Endometrium (tissue), 2 donors: ENCODE data around the gene RRAD.
"Not testable (repeated sequence)": the region's sequence is repeated elsewhere in the genome, so short reads cannot be mapped to it uniquely, and the experiment has no call there.

ENCODE experiments used
- FAIRE-seq: peaks from 2 replicates; lab custom pipeline; 2012; peaks lifted over from hg19 to GRCh38; lab: Jason Lieb, UNC
- donor health status: control.
- donor health status: control.

RRAD gene

GRCh38 chr16:66925322-66925840, at the start of gene RRAD:
Gene RRAD, minus strand, starts transcription at chr16:66925535. Its CDS starts 356 bp downstream, at chr16:66925179.
- no peak for FAIRE-seq

- not testable (repeated sequence) for FAIRE-seq
These were observed 49.6 kb upstream of the RRAD start for GRCh38 chr16:66974932-66975246.

GRCh38 chr16:66974156-66974931, 49.0 kb upstream of the RRAD start:
- not testable (repeated sequence) for FAIRE-seq

GRCh38 chr16:66973716-66974115, 48.4 kb upstream of the RRAD start:
- FAIRE-seq = no peak

GRCh38 chr16:66972983-66973382, 47.6 kb upstream of the RRAD start:
- no peak for FAIRE-seq

- no peak for FAIRE-seq
These were observed 45.7 kb upstream of the RRAD start for GRCh38 chr16:66970775-66971720.

GRCh38 chr16:66968847-66969246, 43.5 kb upstream of the RRAD start:
- FAIRE-seq = no peak

GRCh38 chr16:66964049-66964448, 38.7 kb upstream of the RRAD start:
- no peak for FAIRE-seq

GRCh38 chr16:66961914-66962313, 36.6 kb upstream of the RRAD start:
- FAIRE-seq = no peak

GRCh38 chr16:66961065-66961744, 35.9 kb upstream of the RRAD start, which contains the start of gene CES3:
Gene CES3, plus strand, starts transcription at chr16:66961266. Its CDS starts 42 bp downstream, at chr16:66961308.
- no peak for FAIRE-seq

GRCh38 chr16:66960270-66960669, 34.9 kb upstream of the RRAD start:
- FAIRE-seq = no peak

GRCh38 chr16:66959704-66960161, 34.4 kb upstream of the RRAD start:
- no peak for FAIRE-seq

- FAIRE-seq = no peak
These were observed 33.7 kb upstream of the RRAD start for GRCh38 chr16:66958857-66959703.

GRCh38 chr16:66956154-66956457, 30.8 kb upstream of the RRAD start:
- not testable (repeated sequence) for FAIRE-seq

- FAIRE-seq = not testable (repeated sequence)
These were observed 30.2 kb upstream of the RRAD start for GRCh38 chr16:66955363-66956153.

GRCh38 chr16:66954097-66954659, 28.8 kb upstream of the RRAD start:
- FAIRE-seq = no peak

- no peak for FAIRE-seq
These were observed 28.2 kb upstream of the RRAD start for GRCh38 chr16:66953462-66954096.

- no peak for FAIRE-seq
These were observed 27.2 kb upstream of the RRAD start for GRCh38 chr16:66952430-66953110.
